GM19463 (cell line): ENCODE data around the gene SLC9A3.

Experiments
- ATAC-seq: cut with Tn5 transposase; IDR thresholded peaks from one replicate; pipeline ENCODE4 v1.9.1; 2021; ENCODE audit warnings: mild to moderate bottlenecking, moderate library complexity; ENCODE audit not compliant: unreplicated experiment

Gene SLC9A3

DNA sequence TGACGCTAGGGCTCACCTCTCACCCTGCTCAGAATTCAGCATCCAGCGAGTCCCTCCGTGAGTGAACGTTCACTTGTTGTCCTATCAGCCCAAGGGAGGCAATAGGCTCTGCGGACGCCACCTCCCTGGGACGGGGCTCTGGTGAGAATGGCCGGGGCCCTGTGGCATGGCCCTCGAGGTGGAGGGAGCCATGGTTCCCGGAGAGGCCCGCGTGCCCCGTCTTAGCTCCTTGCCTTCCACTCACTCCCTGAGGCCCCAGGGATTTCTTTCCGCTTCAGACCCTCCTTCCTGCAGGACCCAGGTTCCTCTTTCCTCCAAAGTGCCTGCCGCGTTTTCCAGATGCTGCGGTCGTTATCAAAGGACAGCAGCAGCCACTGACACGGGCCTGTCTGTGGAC lies 59.8 kb downstream of the SLC9A3 start:
- ATAC-seq: no peak

DNA sequence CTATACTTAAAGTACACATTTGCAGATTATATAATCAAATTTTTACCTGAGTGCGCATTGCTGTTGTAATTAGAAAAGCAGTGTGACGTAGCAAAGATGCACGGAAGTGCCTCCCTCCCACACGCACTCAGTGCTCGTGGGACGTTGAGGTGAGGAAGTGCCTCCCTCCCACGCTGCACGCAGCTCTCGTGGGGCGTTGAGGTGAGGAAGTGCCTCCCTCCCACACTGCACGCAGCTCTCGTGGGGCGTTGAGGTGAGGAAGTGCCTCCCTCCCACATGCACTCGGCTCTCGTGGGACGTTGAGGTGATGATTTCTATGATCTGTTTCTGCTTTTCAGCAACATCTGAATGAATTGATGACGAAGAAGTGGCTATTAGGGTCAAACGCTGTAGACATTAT lies 60.3 kb downstream of the SLC9A3 start:
- ATAC-seq: no peak

DNA sequence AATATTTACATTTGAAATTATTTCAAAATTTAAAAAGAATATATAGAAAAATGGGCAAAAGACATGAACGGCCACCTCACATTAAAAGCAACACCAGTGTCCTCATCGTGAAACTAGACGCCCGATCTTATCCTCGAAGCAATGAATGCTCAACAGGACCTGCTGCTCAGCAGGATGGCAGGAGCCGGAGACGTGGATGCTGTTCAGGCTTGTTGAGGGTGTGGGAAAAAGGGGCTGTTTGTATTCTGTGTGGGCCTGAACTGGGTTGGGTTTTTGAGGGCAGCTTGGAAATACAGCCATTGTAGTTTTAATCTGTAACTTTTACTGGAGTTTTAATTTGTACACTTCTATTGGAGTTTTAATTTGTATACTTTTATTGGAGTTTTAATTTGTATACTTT lies 60.9 kb downstream of the SLC9A3 start:
- ATAC-seq: no peak

DNA sequence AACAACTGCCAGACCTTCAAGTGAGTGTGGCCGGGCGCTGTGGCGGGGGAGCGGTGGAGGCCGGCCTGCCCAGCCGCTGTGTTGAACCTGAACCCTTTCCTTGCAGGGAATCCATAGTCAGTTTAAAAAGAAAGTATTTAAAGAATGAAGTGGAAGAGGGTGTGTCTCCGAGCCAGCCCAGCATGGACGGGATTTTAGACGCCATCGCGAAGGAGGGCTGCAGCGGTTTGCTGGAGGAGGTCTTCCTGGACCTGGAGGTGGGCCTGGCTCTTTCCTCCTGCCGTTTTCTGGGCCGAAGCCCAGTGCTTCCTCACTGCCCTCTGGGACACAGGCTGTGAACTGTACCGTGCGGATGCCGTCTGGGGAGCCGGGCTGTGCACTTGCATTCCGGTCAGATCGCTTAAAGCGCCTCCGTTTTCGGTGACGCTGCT lies 62.2 kb downstream of the SLC9A3 start:
- ATAC-seq: no peak

DNA sequence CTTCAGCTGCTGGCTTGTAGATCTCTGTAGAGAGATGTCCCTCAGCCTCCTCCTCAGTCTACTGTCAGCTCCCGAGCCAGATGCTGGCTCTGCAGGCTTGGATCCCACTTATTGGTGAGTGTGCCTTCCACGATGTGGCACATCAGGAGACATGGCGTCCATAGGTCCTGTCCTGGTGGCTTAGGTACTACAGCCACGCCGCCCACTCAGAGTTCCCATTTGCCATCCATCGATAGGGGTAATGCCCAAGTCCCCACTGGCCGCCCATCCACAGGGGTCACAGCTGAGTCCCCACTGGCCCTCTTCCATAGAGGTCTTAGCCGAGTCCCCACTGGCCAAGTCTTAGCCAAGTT lies 64.0 kb downstream of the SLC9A3 start:
- no peak for ATAC-seq

DNA sequence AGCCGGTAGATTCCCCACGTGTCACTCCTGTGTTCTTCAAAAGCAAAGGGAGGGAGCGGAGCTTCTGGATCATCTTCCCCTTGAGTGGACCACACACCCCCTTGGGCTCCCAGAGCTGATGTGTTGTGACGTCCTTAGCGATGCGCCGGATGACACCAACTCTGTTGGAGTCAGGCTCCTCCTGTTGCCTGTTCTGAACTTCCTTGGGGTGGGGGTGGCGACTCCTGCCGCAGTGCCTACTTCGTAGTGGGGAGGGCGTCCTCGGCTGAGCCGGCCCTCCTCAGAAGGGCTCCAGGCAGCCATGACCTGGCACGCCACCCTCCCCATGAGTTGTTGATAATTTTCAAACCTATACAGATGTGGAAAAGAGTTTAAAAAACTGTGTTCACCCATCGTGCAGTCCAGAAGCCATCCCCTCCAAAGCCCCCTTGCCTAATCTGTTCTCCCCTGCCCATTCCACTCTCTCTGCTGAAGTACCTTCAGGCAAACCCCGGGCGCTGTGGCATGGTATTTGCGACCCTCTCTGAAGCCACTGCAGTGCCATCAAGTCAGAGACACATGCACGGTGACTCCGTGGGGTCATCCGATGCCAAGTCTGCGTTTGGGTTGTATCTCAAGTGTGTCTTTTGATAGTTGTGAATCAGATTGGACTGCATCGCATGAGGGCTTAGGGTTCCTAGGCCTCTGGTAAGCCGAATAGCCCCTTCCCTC lies 64.5 kb downstream of the SLC9A3 start:
- no peak for ATAC-seq

DNA sequence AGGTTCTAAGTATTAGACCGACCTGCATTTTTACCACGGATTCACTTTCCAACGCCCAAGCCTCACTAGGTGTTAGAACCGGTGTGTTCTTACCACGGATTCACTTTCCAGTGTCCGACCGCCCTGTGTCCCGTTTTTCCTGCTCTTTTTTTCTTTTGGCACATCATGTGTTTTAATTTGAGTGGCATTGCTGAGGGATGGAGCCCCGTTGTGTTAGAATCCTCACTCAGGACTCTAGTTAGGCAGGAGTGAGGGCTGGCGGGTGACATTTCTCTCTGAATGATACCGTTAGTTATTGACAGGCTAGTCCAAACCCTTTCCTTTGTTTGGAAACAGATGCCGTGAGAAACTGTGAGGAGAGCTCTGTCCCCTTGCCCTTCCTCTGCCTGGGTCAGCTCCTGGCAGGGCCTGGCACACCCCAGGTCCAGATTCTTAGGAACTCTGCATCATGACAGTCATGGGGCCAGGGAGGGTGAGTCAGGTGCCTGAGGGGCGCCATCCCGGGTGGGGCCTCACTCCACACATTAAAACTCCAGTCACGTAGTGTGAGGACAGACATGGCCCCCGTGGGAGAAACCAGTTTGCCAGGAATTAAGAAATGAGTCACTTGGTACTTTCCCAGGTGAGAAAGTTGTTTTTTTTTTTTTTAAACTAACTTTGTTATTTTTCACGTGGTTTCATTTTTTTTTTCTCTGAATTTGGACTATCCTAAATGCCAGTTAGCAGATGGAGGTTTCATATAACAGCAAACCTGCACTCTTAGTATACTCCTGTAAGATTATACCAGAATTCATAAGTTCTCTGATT lies 65.5 kb downstream of the SLC9A3 start:
- ATAC-seq: peak; percentile 73

DNA sequence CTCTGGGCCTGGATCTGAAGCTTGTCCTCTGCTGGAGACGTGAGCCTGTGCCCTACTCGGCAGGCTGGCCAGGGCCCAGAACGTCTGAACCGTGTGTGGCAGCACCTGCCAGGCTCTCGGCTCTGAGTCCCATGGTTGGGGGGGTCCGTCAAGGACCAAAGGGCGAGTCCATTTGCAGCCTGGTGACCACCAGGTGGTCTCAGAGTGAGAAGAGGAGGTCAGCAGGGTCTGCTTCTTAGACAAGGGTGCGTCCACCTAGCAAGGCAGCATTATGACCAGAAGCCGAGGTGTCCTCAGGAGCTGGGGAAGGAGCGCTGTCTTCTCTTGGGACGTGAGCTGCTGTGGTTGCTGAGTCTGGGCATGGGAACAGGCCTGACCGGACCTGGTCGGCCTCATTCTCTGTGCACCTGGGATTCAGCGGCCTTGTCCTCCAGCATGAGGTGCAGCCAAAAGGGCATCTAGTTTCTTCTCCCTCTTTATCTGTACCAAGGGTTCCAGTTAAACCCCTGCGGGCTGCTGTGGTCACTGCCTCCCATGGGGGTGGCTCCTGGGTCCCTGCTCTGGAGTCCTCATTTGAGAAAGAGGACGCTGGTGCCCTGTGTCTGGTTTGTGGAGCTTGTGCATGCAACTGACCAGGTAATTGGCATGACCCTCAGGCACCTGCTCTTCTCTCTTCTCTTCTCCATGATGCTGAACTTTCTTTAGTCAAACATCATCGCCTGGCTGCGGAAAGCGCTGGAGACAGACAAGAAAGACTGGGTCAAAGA lies 66.9 kb downstream of the SLC9A3 start:
- no peak for ATAC-seq

DNA sequence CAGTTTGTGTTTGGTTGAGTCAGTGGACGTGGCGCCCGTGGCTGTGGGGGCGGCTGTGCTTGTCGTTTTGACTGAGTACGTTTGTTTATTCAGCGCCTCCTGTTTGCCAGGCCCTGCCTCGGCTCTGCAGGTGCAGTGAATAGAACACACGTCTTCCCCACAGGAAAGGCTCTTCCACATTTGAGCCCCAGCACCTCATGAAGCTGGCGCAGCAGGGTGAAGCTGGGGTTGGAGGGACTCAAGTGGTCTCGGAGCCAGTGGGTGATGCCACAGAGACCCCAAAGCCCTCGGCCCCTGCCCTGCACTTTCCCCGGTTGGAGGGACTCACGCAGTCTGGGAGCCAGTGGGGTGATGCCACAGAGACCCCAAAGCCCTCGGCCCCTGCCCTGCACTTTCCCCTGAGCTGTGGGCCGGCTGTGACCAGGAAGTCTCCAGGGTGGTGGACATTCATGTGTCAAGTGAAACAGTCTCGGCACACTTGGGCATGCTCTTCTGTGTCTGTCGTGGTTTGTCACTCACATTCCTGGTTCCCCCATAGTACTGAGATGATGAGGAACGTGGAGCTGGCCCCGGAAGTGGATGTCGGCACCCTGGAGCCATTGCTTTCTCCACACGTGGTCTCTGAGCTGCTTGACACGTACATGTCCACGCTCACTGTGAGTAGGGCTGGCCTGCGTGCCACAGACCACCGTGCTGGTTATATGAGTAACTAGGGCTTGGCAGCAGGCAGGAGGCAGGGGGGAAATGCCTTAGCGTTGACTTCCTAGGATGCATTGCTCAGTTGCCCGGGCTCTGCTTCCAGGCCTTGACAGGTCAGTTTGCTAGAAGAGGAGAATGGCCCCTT lies 67.7 kb downstream of the SLC9A3 start:
- no peak for ATAC-seq

DNA sequence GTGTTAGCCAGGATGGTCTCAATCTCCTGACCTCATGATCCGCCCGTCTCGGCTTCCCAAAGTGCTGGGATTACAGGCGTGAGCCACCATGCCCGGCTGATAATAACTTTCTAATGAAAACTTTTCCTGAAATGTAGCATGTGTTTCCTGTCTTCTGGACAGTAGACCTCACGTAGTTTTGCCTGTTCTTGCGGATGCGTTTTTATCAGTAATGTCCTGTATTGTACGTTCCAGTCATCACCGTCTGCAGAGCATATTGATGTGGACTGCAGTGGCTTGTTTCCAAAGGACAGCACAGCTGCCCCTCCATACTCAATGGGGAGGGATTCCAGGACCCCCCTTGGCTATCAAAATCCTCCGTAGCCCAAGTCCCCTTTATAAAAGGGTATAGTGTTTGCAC lies 68.4 kb downstream of the SLC9A3 start:
- ATAC-seq: no peak

DNA sequence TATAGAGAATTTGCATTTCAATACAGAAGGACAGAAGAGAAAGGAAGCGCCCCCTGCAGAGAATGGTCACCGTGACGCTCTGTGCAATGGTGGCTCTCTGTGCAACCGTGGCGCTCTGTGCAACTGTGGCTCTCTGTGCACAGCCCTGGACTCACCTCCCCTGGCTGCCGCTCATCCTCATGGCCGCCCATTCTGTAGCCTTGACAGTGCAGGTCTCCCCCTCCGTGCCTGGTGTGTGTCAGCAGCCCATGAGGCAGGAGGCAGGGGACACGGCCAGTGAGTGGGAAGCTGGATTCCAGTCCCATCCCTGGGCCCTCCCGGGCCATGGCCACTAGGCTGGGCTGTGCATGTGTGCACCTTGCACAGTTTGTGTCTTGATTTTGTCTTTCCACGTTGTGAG lies 69.3 kb downstream of the SLC9A3 start:
- no peak for ATAC-seq

DNA sequence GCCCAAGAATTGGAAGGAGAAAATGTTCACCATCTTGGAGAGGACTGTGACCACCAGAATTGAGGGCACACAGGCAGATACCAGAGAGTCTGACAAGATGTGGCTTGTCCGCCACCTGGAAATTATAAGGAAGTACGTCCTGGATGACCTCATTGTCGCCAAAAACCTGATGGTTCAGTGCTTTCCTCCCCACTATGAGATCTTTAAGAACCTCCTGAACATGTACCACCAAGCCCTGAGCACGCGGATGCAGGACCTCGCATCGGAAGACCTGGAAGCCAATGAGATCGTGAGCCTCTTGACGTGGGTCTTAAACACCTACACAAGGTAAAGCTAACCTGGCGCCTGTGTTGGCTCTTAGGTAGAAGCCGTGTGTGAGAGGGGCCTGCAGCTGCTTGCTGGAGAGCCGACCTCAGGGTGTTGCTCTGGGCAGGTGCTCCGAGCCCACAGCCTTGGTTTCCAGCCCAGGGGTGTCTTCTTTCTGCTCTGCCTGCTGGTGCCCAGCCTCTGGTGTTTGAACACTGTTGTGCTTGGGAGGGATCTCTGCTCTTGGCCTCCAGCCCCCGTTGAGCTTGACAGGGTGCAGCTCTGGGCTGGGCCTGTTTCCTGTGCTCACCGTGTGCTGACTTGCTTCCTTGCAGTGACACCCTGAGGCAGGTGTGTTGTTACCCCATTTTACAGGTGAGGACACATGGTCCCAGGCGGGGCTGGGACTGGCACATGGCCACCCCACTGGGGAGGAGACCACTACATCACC lies 70.3 kb downstream of the SLC9A3 start:
- no peak for ATAC-seq

DNA sequence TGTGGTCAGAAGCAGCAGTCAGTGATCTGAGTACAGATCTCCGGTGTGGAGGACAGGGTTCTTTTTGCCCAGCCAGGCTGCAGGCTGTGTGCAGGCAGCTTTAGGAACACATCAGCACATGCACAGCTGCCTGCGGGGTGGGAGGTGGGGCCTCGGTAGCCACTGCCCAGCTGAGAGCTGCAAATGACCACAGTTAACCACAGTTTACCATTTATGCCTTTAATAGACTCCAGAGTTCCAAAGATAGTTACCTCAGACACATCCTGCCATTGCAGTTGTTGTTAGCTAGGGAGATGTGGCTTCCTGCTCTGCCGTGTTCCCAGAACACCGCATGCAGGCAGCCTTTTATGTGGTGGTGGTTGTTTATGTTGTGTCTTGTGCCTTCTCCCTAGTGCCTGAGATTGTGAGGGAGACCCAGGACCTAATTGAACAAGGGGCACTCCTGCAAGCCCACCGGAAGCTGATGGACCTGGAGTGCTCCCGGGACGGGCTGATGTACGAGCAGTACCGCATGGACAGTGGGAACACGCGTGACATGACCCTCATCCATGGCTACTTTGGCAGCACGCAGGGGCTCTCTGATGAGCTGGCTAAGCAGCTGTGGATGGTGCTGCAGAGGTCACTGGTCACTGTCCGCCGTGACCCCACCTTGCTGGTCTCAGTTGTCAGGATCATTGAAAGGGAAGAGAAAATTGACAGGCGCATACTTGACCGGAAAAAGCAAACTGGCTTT lies 71.1 kb downstream of the SLC9A3 start:
- no peak for ATAC-seq

DNA sequence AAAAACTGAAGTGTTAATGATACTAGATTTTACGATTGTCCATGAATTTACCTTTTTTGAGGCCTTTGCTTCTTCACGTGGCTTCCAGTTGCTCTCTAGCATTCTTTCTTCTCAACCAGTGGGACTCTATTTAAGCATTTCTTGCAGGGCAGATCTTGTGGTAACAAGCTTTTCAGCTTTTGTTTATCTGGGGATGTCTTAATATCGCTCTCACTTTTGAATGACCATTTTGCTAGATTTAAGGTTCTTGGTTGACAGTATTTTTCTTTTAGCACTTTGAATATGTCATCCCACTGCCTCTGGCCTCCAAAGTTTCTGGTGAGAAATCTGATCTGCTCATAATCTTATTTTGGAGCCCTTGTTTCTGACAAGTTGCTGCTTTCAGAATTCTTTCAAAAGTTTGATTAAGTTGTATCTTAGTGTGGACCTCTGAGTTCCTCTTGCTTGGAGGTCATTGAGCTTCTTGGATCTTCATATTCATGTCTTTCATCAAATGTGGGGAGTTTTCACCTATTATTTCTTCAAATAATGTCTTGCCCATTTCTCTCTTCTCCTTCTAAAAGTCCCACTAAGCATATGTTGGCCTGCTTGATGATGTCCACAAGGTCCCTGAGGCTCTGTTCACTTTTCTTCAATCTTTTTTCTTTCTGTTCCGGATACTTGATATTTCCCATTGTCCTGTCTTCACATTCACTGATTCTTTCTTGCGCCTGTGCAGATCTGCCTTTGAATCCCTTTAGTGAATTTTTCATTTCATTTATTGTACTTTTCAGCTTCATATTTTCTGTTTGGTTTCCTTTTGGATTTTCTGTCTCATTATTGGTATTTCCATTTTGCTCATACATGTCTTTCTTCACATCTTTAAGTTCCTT lies 72.4 kb downstream of the SLC9A3 start:
- no peak for ATAC-seq

DNA sequence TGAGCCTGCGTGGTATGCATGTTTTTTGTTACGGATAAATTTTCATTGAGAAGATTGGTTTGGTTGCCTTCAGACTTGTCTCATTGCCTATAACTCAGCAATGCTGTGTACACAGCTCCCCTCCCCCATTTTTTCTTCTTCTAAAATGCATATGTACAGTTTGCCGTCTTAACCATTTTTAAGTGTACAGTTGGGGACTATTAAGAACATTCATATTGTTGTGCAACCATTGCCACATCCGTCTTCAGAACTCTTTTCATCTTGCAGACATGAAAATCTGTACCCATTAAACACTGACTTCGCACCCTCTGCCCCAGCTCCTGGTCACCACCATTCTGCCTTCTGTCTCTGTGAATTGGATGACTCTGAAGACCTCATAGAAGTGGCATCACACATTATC lies 75.1 kb downstream of the SLC9A3 start:
- no peak for ATAC-seq

DNA sequence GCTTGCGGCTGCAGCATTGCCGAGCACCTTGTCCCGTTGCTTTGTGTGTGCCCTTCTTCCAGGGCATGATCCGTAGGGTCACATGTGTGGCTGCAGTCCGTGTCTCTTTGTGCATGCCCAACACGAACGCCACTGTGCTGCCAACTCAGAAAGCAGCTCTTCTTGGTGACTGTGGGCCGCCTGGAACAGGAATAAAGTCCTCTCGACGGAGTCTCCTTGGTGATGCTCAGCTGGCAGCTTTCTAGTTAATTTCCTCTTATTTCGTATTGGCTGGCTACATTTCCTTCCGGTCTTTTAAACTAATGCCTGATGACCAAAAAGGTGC lies 75.5 kb downstream of the SLC9A3 start:
- ATAC-seq: no peak

DNA sequence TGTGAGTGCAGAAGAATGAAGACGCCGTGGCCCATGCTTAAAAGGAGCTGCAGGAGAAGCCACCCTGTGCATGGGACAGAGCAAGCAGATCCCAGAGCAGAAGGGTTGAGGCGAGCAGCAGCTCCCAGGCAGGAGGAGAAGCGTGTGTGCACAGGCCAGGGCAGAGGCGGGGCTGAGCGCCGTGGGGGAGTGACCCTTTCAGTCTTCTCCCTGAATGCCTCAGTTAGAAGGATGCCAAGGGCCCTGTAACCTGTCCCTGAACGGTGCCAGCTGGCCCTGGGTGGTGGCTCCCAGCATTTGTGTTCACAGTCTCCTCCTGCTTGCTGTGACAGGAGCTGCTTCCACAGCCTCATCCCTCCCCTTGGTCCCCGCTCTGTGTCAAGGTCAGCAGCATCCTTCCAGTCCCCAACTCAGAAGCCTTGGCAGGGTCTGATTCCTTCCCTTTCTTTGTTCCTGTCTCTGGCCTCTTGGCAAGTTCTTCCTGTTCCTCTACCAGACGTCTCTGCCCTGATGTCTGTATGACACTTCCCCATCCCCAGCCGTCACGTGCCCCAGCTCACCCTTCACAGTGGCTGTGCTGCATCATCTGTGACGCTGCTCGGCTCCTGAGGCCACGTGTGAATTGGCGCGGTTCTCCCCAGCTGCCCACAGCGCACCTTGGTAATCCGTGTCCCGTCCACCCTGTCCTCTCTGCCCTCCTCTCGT lies 76.0 kb downstream of the SLC9A3 start:
- no peak for ATAC-seq

DNA sequence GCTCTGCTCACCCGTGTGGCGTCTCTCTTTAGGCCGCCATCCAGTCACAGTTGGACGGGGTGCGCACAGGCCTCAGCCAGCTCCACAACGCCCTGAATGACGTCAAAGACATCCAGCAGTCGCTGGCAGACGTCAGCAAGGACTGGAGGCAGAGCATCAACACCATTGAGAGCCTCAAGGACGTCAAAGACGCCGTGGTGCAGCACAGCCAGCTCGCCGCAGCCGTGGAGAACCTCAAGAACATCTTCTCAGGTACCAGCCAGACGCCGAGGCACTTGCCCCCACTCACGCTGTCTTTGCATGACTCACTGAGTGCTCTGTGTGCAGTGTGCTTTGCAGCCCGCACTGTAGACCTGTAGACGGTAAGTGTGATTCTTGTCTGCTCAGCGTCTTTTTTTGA lies 76.7 kb downstream of the SLC9A3 start:
- ATAC-seq: no peak
